ENCODE measurements around the gene RAB31.
A peak's percentile ranks its signal among the peaks of the same experiment; 100 is the strongest.

The RAB31 gene

DNA sequence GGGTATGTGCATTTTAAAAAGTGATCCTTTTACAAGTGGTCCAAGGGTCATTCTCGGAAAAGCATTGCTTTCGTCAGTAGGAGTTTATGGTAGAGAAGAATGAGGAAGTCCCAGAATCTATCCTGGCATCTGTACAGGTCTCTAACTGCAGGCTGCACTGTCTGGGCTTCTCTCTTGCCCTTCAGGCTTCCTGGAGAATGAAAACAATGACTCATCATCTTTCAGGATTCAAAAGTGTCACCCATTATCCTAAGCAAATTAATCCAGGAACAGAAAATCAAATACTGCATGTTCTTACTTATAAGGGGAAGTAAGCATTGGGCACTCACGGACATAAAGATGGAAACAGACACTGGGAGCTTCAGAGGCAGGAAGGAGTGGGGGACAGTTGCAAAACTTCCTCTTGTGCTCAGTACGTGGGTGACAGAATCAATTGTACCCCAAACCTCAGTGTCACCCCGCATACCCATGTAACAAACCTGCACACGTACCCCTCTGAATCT is 117.5 kb downstream of the RAB31 start:
- no peak for DNase-seq

DNA sequence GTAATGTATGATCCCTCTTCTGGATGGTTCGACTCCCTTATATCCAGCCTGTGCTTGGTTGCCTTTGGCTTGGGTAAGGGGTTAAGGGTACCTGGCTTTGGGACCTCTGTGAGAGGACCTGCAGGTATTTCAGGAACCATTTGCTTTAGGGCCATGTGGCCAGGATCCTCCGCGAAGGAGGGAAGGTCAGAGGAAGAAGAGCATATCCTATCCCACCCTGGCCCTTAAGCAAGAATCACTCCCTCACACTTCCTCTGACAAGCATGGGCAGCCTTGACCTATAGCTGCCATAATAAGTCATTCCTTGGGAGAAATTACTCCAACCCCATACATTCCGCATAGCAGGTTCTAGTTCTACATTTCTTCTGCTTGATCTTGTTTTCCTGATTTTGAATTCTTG is 118.6 kb downstream of the RAB31 start:
- no peak for DNase-seq

DNA sequence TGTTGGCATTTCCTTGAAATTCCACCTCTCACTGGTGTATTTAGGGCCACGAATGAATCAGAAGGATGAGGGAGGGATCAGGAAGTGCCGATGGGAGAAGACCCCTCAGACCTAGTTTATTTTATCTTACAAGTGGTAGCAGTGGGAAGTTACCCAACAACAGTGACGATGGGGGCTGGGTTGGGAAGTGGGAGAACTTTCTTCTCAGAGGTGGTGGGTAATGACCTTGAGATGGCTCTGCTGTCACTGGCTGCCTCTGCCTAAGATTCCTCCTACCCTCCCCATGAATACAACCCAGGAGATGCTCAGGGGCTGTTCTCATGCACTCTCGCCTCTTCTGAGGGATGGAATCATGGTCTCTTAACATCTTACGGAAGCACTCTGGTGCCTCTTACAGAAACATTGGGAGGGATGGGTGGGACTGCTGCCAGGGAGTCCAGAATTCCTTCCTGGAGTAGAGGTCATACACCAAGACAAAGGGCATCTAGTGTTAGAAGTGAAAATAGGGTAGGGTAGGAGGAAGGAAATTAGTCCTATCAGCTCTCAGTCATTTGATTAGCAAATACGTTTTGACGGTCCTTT is 119.2 kb downstream of the RAB31 start:
- DNase-seq = no peak

DNA sequence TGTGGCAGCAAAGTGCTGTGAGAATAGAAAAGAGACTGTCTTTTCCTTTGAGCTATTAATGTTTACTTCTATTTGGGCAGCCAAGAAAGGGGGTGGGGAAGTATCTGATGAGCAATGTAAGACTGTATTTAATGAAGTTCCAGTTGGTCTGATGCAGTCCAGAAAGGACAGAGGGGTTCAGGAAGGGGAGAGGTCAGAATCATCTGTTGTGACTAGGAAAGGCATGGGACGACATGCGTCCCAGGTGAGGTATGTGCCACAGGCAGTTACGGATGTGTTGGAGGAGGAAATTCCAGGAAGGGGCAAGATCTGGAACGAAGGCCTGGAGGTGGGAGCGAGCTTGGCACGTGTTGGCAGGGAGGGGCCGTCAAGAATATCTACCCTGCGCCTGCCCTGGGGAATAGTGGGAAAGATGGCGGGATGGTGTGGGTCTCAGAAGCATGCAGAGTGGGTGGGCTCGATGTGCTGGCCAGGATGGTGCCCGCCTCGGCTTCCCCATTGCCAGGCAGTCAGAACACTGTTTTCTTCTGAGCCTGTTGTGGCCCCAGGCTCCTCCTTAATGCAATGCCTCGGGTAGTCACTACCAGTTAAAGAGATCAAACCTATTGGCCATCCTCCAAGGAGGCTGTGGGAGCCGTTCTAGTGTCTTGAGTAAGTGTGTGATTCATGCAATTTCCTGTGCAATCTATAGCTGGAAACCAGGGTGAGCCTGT is 119.8 kb downstream of the RAB31 start:
- DNase-seq = no peak

DNA sequence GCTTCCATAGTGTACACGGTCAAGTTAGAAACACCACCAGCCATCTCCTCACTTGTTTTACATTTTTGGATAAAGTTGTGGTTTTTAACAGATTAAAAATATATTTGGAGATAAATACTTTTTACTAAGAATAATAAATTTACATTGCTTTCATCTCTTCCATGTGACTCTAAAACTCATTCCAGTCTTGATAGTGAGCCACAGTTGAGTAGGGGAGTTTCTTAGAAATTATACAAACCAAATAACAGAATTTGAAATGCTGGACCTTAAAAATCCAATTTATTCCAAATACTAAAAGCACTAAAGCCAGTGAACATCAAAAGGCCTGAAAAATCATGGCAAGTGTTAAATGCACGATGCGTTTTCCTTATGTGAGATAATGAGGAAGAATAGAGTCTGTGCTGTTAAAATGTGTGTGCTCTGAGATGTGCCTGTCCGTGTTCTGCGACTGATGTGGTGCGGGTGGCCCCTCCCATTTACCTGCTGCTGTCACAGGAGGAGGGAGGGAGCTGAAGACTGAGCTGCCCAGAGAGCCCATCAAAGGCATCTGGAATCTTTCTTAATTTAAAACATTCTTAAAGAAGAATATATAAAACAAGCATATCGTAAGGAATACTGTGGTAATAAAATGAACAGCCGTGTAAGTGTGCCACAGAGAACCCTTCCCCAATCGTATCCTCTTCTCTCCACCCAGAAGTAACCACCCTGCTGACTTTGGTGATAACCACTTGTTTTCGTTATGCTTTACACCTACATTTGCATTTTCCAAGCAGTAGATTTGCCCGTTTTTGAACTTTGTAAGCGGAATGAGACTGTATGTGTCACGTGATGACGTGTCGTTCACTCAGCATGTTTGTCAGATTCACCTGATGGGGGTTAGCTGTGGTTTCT is 120.7 kb downstream of the RAB31 start:
- DNase-seq = no peak

DNA sequence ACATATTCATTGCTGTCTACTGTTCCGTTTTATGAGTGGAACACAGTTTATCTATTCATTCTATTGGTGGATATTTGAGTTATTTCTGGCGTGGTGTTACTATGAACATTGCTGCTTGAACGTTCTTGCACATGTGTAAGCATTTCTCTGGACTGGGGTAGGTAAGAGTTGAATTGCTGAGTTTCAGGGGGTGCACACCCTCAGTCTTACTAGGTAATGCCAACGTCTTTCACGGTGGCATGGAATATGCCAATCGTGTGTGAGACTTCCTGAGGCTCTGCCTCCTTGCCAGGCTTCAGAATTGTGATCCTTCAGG is 121.3 kb downstream of the RAB31 start:
- no peak for DNase-seq

DNA sequence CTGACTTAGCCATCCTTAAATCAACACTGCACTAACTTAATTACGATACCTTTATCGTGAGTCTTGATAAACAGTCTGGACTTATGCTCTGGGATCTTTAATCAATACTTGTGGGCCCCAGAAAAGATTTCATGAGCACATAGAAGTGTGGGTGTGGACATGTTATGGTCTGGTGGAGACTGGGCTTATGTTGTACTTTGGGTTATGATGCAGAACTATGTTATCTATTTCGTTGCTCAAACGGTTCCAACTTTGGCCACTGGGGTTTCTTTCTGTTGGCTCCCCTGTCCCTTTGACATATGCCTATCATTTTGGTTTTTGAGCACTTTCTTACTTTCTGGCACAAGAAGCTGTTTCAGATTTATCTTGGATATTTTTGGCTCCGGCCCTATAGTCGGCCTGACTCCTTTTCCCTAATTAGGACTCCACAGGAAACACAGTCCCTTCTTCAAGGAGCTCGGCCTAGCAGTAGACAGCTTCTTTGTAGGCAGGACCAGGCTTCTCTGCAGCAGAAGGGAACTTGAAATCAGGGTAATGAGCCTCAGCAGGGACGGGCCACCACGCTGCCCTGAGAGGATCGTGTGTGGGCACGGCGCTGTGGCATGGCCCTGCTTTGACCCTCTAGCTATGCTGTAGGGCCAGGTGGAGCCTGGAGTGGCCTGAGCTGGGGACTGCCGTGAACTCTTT is 123.1 kb downstream of the RAB31 start:
- DNase-seq = no peak

DNA sequence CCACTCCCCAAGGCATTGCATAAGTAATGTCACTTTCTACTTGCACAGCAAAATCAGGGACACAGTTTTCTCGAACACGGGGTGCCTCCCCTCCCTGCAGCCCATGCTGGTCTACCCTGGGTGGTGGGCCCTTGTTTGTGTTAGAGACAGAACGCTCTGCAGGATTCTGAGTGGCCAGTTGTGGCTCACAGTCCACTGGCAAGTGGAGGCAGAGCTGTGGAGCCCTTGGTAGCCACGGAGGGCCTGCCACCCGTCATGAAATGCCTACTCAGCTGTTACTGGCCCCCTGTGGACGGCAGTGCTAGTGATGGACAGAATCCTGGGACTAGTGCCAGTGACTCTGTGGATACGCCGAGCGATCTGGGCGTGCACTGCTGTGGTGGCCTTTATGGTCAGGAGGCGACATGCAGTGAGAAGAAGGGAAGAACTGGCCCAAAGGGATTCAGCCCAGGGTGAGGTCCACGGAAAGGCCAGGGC is 123.7 kb downstream of the RAB31 start:
- no peak for DNase-seq

DNA sequence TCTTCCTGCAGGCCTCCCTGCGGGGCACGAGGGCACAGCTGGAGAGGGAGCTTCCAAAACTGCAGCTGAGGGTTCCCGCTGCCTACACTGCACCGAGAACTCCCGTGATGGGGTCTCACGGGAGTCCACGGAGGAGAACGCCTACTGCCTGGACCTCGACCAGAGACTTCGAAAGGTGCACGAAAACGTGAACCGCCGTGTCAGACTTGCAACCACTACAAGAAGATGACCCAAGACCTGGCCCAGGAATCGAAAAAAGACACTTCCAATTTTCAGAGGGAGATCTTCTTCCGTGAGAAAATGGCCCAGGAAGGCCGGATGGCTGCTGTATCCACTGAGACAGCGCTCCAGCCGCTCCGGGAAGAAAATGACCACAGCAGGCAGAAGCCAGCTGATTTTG is 124.8 kb downstream of the RAB31 start:
- no peak for DNase-seq

DNA sequence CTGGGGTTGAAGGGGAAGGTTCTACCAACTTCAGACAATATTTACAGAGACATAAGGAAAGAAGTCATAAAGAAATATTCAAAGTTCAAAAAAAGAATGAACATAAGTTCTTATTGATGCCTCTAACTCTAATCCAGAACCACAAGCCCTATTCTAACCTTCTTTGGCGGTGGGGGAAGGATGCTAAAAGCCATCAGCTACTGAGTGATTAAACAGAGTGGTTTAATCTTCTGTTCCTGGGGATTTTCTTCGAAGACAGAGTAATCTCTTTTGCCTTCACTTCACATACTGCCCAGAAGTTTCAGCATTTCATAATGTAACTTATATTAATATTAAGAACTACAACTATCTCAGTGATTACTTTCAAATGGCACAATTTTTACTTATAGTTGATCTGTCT is 126.5 kb downstream of the RAB31 start:
- DNase-seq = no peak

DNA sequence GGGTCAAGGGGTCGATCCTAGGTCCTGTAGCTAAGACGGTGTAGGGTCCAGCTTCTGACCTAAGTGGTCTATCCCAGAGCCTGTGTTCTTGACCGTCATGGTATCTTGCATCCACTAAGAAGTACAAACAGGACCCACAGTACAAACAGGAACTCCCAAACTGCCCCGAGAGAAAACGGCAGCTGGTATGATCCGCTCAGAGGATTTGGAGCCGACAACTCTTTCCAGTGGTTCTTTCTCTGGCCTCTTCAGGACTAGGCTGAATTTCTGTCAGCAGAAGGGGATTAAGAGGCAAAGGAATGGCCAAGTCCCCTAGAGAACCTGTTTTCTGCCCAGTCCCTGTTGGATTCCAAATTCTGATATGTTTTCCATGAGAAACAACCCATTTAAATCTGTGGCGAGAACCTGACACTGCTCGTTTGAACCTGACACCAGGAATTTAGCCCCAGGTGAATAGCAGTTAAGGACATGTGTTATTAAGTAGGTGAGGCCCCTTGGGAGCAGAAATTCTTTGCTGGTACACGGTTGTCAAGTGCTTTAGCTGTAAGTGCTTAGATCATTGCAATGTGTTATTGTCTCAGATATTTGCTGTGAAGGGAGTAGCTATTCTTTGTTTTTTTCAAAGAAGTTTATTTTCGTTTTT is 127.1 kb downstream of the RAB31 start:
- no peak for DNase-seq

DNA sequence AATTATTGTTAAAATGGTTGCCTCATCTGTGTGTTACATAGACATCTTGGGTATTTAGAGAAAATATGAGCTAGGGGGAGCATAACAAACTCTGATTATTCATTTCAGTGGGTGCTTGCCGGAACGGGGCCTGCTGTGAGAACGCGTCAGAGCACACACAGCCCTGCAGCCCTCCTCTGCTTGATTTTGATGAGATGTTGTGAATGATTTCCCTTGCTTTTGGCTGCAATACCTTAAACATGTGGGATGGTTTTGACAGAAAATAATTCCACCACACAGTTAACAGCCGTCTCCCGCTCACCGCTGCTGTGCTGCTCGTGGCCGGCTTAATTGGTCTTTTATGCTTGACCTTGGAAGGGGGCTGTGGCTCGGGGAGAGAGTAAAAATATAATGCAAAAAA is 127.7 kb downstream of the RAB31 start:
- DNase-seq = no peak

DNA sequence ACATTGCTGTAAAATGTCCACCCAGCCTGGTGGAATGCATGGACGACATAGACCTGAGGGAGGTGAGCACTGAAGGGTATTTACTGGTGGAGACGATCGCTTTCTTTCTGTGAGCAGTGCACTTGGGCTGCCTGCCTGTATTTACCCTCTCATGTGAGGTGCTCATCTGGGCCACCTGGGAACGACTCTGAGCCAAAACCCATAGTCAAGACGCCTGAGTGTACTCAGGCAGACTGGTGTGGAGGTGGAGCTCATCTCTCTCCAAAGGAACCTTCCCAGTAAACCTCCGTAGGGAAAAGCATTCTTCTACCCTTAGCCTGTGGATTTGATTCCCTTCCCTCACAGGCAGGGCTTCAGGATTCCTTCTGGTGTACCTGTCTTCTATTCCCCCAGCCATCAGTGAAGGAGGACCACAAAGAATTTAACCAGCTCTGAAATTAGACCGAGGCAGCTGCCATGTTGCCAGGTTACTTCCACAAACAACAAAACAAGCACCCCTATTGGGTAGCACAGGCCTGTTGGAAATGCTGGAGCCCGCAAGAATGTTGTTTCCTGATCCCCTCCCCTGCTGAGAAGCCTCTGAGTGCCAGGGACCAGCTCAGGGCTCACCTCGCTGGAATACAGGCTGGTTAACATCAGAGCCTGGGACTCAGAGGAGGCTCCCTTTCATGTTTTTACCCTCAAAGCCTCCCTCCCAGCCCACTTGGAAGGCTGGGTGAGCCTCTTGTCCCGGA is 130.2 kb downstream of the RAB31 start:
- peak; percentile 33 for DNase-seq

DNA sequence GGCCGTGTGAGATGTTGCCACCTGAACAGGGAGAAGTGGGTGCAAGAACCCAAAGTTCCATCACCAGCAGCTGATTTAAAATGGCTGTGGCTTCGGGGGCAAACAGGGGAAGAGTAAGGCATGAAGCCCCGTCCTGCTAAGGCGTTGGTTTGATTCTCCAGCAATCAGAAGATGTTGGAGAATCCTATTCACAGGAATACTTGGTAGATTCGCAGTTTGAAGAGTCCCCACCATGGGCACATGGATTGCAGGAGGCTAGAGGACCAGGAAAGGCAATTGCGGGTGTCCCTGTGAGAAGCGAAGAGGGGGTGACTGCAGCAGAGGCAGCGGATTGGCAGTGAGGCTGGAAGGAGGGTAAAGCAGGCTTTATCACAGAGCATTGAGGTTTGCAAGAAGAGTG is 131.1 kb downstream of the RAB31 start:
- no peak for DNase-seq

DNA sequence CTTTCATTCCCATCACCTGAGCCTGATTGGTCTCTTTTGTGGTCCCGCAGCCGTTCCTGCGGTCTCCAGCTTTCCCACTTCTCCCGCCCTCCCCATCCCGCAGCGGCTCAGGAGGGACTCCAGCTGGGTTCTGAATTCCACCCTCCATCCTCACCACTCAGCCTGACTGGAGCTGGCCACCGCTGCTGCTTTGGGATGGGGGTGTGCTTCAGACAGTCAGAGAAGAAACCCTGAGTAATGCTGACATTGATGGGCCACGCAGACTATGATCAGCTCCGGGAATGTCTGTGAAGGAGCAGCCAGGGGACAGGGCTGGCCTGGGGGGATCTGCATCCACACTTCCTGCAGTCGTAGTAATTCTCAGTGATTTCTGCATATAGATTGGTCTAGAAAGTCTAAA is 131.8 kb downstream of the RAB31 start:
- DNase-seq = no peak

DNA sequence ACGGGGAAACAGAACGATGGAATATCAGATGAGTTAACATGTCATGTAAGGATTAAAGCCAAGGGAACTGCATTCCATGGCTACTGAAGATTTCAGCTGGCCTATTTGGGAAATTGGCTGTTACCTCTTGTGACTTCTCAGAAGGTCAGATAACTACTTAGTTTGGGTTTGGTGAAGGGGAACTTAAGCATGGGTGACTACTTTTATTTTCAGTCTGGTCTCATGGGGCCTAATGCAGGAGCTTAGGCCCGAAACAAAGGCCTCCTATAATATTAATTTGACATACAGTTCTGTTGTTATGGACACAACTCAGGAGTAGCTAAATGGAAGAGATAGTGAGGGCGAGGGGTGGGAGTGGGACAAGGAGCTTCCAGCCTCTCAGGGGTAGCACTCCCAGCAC is 133.7 kb downstream of the RAB31 start:
- DNase-seq = no peak

DNA sequence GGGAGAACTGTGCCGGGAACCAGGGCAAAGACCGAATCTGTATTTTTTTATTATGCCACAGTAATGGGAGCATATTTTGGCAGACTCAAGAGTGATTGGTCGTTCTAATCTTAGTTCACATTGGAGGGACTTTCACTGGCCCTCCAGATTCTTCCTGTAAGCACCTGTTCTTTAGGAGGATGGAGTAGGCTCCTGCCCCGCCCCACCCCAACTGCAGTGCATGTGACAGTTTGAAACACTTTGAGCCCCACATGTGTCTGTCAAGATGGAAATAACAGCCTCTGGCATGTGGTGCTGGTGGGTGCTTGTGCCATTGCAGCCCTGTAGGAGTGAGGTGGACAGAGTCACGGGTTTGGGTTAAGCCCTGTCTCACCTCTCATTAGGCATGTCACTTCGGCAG is 134.3 kb downstream of the RAB31 start:
- DNase-seq = no peak

DNA sequence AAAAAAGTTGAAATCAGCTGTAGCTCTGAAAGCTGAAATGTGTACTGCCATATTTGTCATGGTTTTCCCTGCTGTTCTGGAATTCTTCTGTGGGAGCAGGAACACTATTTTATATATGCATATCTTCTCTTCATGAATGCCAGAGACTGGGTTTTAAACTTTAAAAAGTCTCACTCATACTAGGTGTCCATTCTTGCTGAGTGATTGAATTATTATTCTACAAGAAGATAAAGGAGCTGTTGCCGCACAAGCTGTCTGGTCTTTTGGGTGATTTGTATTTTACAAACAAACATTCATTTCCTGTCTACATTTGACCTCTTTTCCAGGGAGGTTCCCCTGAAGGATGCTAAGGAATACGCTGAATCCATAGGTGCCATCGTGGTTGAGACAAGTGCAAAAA is 137.2 kb downstream of the RAB31 start:
- no peak for DNase-seq

DNA sequence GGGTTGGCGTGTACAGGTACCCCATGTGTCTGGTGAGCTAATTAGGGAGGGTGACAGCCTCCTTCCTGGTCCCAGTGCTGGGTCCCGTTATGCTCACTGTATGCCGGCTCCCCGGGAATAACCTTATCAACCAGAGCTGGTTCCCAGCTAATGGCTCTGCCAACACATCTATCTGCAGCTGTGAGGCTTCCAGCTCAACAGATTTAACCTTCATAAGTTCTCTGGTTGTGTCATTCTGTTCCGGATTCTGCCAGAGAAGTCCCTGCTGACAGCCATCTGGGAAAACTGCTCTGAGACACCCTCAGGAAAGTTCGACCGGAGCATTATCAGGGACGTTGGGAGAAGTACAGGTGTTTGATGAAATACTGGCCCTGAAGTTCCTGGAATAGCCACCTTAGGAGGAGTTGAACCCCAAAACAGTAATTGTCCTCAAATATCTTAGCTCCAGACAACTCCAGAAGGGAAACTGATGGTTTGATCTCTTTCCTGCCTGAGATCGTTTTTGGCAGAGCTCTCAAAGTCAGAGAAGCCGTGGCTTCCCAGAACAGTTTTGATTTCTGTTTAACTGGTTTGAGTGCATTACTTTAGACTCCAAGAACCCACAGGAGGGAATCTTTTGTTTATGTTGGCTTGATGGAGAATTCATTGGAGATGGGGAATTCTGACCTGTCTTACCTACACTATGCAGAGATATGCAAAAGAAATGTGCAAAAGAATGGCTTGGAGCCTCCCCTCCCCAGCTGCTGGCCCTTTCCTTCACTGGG is 138.2 kb downstream of the RAB31 start:
- no peak for DNase-seq

DNA sequence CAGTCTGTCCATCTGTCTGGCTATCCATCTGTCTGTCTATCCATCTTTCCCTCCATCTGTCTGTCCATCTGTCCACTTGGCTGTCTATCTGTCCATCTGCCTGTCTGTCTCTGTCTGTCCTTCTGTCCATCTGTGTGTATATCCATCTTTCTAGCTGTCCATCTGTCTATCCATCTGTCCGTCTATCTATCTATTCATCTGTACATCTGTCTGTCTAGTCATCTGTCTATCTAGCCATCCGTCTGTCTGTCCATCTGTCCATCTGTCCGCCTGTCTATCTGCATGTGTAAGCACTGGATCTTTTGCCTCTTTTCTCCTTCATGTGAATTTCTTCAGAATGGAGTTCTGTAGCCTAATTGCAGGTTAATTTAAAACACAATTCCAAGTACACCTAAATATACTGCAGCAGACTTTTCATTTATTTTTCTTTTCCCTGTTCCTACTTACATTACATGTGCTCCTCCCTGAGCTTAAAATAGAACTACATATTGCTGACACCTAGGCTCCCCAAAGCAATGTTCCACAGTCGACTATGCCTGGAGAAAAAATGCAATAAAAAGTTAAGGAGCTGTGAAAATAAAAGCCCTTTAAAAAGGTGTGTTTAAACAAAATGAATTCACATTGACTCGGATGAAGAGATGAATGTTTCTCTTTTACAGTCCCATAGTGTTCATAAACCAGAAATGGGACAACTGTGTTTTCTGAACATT is 140.2 kb downstream of the RAB31 start:
- DNase-seq = no peak
